Epithelial cell of proximal tubule (primary cell): Measurements from ENCODE around the gene MSRB3. TPM values are rescaled to one million over a fixed set of nuclear protein-coding genes. Genes with fewer than 3 reads are reported as not detected.

ENCODE experiments used
- DNase-seq: peaks from one replicate; pipeline ENCODE4 v3.0.0-alpha.2; 2011; ENCODE audit warnings: low read depth
- H3K4me3 ChIP-seq: 2 replicates; pipeline ENCODE4 v1.5.1; 2011; ENCODE audit warnings: low read depth, mild to moderate bottlenecking, low read length
- total RNA-seq: library from RNA; depleted of rRNA; stranded (reverse); fragments of >200 nt; gene quantifications from 2 replicates; pipeline ENCODE4 v1.2.3, GENCODE V29; 2015
- TF ChIP-seq, protein P1 (sequence below): conservative IDR thresholded peaks from 2 replicates; pipeline ENCODE4 v1.5.1; 2012; ENCODE audit warnings: low read depth, mild to moderate bottlenecking, low read length

MSRB3 gene
- total RNA-seq, 1 donor from 2014 or later: 4.0 TPM

DNA sequence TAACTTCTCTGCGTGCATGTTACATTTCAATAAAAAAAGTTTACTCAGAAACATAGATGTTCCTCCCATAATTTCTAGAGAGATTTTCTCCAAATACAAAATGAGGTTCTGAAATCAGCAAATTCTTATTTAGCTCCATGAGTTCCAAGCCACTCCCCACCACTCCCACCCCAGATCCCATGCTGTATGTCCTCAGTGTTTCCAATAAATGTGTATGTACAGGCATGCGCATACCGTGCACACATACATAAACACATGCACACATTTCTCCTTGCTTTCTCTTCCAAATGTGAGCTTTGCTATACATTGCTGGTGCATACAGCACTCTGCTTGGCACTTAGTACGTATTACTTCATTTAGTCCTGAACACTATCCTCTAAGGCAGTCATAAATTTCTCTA lies 209.7 kb downstream of the MSRB3 start:
- TF ChIP-seq, protein P1, sequence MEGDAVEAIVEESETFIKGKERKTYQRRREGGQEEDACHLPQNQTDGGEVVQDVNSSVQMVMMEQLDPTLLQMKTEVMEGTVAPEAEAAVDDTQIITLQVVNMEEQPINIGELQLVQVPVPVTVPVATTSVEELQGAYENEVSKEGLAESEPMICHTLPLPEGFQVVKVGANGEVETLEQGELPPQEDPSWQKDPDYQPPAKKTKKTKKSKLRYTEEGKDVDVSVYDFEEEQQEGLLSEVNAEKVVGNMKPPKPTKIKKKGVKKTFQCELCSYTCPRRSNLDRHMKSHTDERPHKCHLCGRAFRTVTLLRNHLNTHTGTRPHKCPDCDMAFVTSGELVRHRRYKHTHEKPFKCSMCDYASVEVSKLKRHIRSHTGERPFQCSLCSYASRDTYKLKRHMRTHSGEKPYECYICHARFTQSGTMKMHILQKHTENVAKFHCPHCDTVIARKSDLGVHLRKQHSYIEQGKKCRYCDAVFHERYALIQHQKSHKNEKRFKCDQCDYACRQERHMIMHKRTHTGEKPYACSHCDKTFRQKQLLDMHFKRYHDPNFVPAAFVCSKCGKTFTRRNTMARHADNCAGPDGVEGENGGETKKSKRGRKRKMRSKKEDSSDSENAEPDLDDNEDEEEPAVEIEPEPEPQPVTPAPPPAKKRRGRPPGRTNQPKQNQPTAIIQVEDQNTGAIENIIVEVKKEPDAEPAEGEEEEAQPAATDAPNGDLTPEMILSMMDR: no peak
- H3K4me3 ChIP-seq: no peak overlapping the region
- DNase-seq: no peak

DNA sequence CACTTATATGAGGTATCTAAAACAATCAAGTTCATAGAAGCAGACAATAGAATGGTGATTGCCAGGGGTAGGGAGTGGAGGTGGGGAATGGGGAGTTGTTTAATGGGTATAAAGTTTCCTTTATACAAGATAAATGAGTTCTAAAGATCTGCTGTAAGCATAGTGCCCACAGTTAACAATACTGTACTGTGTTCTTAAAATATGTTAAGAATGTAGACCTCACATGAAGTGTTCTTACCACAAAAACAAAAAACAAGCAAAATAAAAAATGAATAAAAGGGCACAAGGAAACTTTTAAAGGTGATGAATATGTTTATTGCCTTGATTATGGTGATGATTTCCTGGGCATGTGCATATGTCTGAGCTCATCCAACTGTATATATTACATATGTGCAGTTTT lies 211.8 kb downstream of the MSRB3 start:
- DNase-seq: no peak
- H3K4me3 ChIP-seq: no peak overlapping the region
- TF ChIP-seq, protein P1: no peak

DNA sequence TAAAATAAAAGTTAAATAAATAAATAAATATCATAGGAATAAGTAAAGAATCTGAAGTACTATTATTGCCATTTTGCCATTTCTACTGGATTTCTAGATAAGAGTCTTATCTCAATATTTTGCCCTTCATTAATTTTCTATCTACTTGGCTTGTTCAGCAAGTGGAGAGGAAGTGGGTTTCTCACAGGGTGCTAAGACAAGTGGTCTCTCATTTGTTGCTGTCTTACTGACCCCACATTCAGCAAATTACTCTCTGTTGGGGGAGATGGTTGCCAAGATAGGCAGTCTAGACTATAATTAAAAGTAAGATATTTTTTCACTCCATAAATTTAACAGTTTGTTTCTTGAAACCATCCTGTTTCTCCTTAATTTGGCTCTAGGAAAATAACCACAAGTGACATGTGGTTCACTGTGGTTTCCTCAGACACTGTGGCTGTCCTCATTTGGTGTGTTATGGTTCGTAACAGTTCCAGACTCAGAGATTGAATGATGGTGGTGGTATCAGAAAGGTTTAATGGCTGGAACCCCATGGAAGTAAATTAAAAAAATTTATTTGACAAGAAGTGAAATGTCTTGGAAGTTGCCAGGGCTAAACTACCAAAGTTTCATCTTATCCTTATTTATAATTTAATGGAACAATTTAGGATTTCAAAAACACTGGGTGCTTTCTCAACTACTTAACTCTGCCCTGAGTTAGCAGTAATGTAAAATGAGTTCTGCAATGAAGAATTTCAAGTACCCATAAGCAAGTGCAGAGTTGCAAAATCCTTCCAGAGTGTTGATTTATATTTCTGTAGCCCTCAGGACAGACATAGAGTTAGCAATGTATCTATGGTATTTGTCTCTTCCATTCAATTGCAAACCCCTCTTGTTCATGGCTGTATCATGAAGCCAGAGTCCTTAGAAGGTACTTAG lies 214.8 kb downstream of the MSRB3 start:
- TF ChIP-seq, protein P1: no peak
- no peak for DNase-seq
- no peak overlapping the region for H3K4me3 ChIP-seq

DNA sequence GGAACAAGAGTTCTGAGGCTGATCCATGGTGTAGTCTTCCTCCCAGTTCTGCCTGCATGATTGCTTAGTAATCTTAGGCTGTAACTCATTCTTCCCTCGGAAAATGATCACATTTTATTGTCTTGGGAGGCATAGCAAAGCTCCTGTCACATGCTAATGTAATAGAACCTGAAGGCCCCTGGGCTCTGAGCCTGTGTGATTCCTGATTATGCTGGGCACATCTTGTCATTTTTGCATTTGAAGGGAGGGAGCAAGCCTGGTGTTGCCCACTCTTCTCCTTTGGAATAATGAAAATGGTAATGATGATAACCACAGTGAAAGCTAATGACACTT lies 215.4 kb downstream of the MSRB3 start:
- TF ChIP-seq, protein P1: no peak
- H3K4me3 ChIP-seq: no peak overlapping the region
- DNase-seq: no peak

DNA sequence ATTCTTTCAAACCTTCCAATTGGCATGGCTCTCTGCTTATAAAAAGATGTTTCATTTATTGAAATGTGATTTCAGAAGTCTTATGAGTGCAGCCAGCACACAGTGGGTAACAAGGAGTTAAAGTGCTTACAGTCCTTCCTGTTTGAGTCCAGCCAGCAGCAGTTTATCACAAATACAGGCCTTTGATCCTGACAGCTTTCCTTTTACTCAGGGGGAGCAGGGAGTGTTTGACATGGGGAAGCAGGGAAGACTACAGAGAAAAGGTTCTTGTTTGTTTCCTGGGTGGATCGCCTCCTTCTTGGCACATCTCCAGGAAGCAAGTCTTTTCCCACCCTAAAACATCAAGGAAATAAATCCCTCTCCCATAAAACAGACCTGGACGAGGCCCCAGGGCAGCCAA lies 216.1 kb downstream of the MSRB3 start:
- no peak for DNase-seq
- H3K4me3 ChIP-seq: no peak overlapping the region
- TF ChIP-seq, protein P1: no peak

DNA sequence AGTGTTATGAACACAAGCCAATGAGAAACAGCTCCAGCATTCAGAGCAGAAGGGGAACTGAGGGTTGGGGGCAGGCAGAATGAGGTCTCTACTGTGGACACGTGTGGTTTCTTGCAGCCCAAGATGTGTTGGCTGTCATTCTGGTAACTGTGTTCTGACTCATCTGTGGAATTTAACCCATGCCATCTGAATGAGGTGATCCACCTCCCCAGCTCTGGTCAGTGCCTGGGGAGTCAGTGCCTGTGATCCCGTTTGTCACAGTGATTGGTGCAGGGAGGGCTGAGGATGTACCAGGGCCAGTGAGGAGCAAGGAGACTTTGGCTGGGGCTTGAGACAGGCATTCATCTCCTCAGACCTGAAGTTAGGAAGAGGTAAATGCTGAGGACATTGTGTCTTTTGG lies 216.8 kb downstream of the MSRB3 start:
- H3K4me3 ChIP-seq: no peak overlapping the region
- TF ChIP-seq, protein P1: no peak
- peak; percentile 73 for DNase-seq

DNA sequence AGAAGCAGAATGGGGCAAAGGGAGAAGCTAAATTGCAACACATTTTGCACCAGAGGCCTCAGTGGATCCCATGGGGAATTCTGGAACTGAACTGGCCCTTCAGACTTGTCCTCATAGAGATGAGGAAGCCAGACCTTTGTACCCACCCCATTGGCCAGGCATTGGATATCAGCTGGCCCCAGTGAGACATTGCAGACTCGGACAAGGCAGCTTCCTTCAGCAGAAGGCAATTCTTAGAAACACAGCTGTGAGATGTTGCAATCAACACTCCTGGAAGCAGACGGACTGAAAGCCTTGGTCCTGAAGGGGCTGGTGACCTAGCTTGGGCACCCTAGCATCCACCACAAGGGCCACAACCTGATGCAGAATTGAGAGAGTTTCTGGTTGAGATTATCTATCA lies 218.1 kb downstream of the MSRB3 start:
- TF ChIP-seq, protein P1: no peak
- DNase-seq: no peak

More for the DNA sequence above, 218.1 kb downstream of the MSRB3 start:
- H3K4me3 ChIP-seq: no peak overlapping the region
